OCI-LY7 (cell line): ENCODE measurements around the gene MAP4.

ENCODE experiments used
- CTCF ChIP-seq: fragments of 200-600 bp; sonication (generic); conservative IDR thresholded peaks from 2 replicates; pipeline ENCODE4 v1.5.1; 2014; ENCODE audit warnings: mild to moderate bottlenecking, antibody characterized with exemption, low read length, moderate library complexity, mixed read lengths
- EZH2phosphoT487 ChIP-seq: fragments of 200-600 bp; sonication (generic); IDR thresholded peaks from 2 replicates; pipeline ENCODE4 v1.6.1; 2018; ENCODE audit warnings: low read depth, borderline replicate concordance, mild to moderate bottlenecking, mixed run types, antibody characterized with exemption, low read length, moderate library complexity, mixed read lengths

- no peak for TF ChIP-seq CTCF
- no peak for TF ChIP-seq EZH2phosphoT487
Measured at GRCh38 chr3:48064292-48064829, 48.1 kb upstream of the MAP4 start.
